NCI-H226 (cell line): ENCODE results near the gene SH3BGRL3.
"Not testable (repeated sequence)": the region's sequence is repeated elsewhere in the genome, so short reads cannot be mapped to it uniquely, and the experiment has no call there.

Source experiments
- DNase-seq: peaks from one replicate; pipeline ENCODE4 v3.0.0-alpha.2; 2015

The SH3BGRL3 gene

GRCh38 chr1:26279456-26280332, at the start of gene SH3BGRL3:
Gene SH3BGRL3 (plus strand): TSS chr1:26280086. CDS start chr1:26280156, 70 bp downstream.
- peak; percentile 87 for DNase-seq

DNA sequence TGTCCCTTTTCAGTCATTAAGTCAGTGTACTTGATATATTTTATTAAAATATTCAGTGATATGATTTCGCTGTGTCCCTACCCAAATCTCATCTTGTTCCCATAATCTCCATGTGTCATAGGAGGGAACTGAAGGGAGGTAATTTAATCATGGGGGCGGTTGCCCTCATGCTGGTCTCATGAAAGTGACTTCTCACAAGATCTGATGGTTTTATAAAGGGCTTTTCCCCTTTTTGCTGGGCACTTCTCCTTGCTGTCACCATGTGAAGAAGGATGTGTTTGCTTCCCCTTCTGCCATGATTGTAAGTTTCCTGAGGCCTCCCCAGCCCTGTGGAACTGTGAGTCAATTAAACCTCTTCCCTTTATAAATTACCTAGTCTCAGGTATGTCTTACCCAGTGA, 49.2 kb upstream of the SH3BGRL3 start:
- DNase-seq = not testable (repeated sequence)

- peak; percentile 87 for DNase-seq
Measured at GRCh38 chr1:26233903-26234643, 45.8 kb upstream of the SH3BGRL3 start, which contains the start of gene CEP85. Gene CEP85 (plus strand): TSS chr1:26234200. CDS start chr1:26239784, 5,584 bp downstream.

- no peak for DNase-seq
Measured at GRCh38 chr1:26234644-26235370, 45.1 kb upstream of the SH3BGRL3 start.

DNA sequence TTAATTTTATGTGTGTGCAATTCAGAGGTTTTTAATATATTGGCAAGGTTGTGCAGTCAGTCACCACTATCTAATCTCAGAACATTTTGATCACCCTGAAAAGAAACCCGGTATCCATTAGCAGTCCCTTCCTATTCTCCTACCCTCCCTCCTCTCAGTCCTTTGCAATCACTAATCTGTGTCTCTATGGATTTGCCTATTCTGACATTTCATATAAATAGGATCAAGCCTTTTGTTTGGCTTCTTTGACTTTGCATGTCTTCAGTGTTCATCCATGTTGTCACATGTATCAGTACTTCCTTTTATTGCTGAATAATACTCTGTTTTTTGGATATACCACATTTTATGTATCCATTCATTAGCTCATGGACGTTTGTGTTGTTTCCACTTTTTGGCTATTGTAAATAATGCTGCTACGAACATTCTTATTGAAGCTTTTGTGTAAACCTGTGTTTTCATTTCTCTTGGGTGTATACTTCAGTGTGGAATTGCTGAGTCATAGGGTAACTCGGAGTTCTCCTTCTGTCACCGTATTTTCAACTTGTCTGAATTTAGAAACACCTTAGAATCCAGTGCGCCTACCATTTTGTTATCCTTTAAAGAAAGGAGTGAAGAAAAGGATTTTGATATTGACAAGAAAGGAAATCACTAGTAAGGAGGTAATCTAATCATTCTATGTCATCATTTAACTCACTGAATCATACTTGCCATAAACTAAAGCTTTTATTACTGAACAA, 42.5 kb upstream of the SH3BGRL3 start:
- DNase-seq = no peak

GRCh38 chr1:26239936-26240335, 40.0 kb upstream of the SH3BGRL3 start:
- no peak for DNase-seq

- no peak for DNase-seq
Measured at GRCh38 chr1:26252718-26253117, 27.2 kb upstream of the SH3BGRL3 start.

DNA sequence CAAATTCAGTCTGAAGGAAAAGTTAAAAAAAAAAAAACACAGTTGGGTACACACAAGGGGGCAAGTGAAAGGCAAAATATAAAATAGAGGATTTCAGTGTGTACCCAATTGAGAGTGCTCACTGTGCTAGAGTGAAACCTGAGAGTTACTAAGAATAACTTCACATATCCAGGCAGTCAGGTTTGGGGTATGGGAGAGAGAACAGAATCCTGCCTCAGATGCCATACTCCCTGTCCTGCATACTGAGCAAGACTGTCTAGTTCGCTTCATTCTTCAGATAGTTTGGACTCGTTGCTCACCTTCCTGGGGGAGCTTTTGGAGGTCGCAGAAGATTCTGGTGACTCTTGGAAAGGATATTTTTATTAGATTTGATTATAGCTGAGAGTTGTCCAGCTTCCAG, 25.5 kb upstream of the SH3BGRL3 start:
- no peak for DNase-seq

DNA sequence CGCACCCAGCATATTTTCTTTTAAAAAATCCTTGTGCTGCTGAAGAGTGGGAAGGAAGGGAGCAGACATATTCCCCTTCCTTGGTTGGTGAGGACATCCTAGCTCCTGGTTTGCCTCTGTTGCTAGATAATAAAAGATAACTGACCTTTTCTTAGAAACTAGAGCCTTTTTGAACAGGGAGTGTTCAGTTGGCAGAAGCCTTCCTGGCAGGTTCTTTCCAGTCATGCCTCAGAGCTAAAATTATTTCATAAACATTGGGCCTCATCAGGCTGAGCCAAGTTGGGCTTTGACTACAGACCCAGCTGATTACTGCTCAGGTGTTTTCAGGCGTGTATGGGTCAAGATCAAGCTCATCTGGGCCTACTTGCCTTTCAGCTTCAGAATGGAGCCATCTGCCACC, 22.7 kb upstream of the SH3BGRL3 start:
- no peak for DNase-seq

DNA sequence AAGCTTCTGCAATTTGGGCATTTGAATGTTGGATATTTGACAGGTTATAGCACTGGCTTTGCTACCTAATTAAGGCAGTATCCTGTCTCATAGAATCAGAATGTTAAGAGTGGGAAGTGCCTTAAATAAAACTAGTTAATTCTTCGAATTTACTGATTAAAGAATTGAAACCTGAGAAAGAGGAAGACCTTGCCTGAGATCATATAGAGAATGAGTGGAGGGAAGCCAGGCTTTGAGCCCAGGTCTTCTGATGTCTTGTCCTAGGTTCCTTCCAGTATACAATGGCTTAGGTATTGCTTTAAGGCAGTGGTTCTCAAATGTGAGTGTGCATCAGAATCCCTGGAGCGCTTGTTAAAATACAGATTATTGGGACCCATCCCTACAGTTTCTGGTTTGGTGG, 20.9 kb upstream of the SH3BGRL3 start:
- no peak for DNase-seq

DNA sequence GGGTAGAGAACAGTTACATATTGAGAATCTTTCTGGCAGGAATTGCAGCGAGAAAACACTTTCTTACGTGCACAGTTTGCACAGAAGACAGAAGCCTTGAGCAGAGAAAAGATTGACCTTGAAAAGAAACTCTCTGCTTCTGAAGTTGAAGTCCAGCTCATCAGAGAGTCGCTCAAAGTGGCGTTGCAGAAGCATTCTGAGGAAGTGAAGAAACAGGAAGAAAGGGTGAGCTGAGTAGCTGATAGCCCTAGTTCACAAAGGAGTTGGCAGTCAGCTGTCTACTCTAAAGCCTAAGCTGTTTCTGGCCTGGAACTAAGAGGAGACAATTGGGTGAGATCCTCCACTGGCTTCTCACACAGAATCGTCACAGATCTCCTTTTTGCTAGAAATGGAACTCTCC, 20.3 kb upstream of the SH3BGRL3 start:
- no peak for DNase-seq

GRCh38 chr1:26263212-26263611, 16.7 kb upstream of the SH3BGRL3 start:
- no peak for DNase-seq

- no peak for DNase-seq
Measured at GRCh38 chr1:26265405-26265804, 14.5 kb upstream of the SH3BGRL3 start.

GRCh38 chr1:26268290-26269197, 11.3 kb upstream of the SH3BGRL3 start:
- DNase-seq = no peak

DNA sequence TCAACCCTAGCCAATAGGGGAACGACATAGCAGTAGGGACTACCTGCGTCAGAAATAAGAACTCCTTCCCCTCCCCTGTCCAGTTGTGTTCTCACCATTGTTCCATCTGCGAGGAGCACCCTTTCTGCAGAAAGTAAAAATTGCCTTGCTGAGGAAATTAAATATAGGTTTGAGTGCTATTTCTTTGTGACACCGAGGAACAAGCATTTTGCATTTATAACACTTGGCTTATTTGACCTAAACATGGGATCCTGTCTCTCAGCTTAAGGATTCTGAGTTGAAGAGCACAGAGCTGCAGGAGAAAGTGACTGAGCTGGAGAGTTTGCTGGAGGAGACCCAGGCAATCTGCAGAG, 10.7 kb upstream of the SH3BGRL3 start:
- no peak for DNase-seq

DNA sequence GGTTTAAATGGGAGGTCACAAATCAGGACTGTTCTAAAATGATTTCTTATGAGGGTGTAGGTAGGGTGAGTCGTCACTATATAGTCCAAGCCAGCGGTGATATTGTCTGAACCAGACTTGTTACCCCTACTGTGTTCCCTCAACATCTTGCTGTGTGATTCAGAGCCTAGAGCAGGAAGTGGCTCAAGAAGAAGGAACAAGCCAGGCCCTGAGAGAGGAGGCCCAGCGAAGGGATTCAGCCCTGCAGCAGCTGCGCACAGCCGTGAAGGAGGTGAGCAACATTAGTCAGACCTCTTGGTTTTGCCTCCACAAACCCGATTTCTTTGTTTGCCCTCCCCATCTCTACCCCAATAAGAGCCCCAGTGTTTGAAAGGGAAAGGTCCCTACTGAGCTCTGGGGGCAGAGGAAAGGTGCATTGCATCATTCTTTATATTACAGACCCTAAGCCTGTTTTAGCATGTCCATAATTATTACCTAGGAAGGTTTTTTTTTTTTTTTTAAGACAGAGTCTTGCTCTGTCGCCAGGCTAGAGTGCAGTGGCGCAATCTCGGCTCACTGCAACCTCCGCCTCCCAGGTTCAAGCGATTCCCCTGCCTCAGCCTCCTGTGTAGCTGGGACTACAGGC, 5.0 kb upstream of the SH3BGRL3 start:
- peak; percentile 16 for DNase-seq

GRCh38 chr1:26275580-26276431, 4.1 kb upstream of the SH3BGRL3 start:
- peak; percentile 99 for DNase-seq

DNA sequence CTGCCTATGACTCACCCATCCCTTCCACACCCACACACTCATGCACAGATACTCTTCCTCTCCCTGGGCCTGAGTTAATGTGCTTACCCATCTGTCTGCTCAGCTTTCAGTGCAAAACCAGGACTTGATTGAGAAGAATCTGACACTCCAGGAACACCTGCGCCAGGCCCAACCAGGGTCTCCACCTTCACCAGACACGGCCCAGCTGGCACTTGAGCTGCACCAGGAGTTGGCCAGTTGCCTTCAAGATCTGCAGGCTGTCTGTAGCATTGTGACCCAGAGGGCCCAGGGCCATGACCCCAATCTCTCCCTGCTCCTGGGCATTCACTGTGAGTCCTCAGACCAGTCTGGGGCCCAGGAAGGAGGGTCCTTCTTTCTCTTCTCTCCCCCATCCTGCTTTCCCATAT, 3.5 kb upstream of the SH3BGRL3 start:
- no peak for DNase-seq

- no peak for DNase-seq
Measured at GRCh38 chr1:26277261-26277661, 2.6 kb upstream of the SH3BGRL3 start.

GRCh38 chr1:26277719-26278118, 2.2 kb upstream of the SH3BGRL3 start:
- DNase-seq = no peak
